Breast epithelium (tissue), 3 donors: ENCODE data around the gene TMEM254.
"Not testable (repeated sequence)": the region's sequence is repeated elsewhere in the genome, so short reads cannot be mapped to it uniquely, and the experiment has no call there.

ENCODE experiments used
- POLR2A ChIP-seq: fragments of 450-650 bp; IDR thresholded peaks from one replicate; pipeline ENCODE4 v1.6.1; 2016; ENCODE audit warnings: antibody characterized with exemption, mild to moderate bottlenecking, moderate library complexity
- TF ChIP-seq, protein P1 (sequence below), 3 donors: fragments of 450-650 bp; IDR thresholded peaks; one replicate each; pipeline ENCODE4 v1.5.1; 2016 to 2017; ENCODE audit warnings: antibody characterized with exemption in 3 of 3, mild to moderate bottlenecking in 3 of 3, moderate library complexity in 3 of 3

DNA sequence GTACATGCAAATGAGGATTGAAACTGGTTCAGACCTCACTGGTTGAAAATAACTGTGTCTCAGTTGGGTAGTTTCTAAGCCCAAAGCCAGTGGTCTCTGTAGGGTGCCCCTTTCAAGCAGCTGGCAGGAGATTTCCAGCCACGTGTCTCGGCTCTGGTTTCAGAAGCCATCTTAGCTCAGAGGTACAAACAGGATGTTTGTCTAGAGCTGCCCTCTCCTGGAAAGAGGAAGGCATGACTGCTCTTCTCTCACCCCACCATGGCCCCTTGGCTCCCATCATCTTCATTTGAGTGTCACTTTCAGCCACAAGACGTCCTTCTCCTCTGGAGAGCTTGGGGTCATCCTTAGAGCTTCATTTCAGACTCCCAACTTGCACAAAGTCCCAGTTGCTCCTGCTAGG is 49.3 kb upstream of the TMEM254 start:
- TF ChIP-seq POLR2A = not testable (repeated sequence)
- TF ChIP-seq, protein P1, sequence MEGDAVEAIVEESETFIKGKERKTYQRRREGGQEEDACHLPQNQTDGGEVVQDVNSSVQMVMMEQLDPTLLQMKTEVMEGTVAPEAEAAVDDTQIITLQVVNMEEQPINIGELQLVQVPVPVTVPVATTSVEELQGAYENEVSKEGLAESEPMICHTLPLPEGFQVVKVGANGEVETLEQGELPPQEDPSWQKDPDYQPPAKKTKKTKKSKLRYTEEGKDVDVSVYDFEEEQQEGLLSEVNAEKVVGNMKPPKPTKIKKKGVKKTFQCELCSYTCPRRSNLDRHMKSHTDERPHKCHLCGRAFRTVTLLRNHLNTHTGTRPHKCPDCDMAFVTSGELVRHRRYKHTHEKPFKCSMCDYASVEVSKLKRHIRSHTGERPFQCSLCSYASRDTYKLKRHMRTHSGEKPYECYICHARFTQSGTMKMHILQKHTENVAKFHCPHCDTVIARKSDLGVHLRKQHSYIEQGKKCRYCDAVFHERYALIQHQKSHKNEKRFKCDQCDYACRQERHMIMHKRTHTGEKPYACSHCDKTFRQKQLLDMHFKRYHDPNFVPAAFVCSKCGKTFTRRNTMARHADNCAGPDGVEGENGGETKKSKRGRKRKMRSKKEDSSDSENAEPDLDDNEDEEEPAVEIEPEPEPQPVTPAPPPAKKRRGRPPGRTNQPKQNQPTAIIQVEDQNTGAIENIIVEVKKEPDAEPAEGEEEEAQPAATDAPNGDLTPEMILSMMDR (IDR thresholded peaks at IDR 0.05) = not testable (repeated sequence)
